NCI-H2107 treated with DMSO at 0.1 percent for 48 hours (cell line): ENCODE measurements around the gene PRKAR2A.

ENCODE experiments used
- DNase-seq: peaks from one replicate; lab custom pipeline; 2025; ENCODE audit not compliant: unreplicated experiment; lab: John Stamatoyannopoulos, UW

The PRKAR2A gene

DNA sequence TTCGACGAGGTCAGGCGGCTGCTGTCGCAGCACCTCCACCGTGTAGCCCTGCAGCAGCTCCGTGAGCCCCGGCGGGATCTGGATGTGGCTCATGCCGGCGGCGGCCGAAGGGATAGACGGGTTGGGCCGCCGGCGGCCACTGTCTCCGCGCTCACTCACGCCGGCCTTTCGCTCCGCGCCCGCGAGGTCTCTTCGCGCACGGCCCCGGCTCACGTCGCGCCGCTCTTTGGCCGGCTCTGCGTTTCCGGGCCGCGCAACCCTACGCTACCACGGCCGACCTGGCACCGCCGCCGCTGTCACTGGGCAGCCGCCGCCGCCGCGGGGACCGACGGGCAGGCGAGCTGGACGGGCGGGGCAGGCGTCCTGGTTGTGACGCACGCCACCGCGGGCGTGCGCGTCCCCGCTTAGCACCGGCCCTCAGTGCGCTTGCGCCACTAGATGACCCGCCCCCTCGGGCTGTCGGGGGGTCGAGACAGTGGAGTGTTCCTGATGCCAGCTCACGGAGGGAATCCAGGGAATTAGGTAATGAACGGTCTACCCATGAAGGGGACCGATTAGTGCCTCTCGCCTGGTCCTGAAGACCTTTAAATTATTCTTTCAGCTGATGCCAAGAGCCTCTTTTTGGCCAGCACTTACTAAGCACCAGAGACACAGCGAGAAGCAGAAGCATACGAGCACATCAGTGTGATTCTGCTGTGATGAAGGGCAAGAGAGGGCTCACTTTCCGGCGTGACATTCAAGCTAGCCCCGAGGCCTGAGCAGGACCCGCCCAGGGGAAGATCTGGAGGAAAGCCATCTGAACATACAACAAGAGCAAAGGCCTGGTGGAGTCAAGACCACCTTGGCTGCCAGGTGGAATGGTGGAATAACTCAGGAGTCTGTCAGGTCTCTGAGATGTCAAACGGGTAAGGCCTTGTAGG is at the start of gene PRKAR2A:
PRKAR2A (minus strand) TSS at position 371 of the 920 bp plus-strand sequence; CDS start at position 93, 278 bp downstream.
- peak; percentile 8 for DNase-seq

DNA sequence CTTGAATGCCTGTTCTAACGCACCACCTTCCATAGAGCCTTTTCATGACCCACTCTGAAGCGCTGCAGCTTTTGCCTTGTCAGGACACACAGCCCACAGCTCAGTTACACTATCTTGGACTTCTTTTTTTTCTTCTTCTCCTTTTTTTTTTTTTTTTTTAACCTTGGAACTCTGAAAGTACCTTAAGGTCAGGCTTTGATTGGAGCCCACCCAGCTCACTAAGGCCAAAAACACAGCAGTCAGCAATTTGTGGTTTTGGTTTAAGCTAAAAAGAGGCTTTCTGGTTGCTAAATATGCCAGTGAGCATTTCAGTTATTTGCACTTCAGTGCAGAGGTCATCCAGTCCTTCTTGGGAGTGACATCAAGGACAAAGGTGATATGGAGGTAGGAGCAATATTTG is 49.3 kb upstream of the PRKAR2A start:
- DNase-seq: no peak

DNA sequence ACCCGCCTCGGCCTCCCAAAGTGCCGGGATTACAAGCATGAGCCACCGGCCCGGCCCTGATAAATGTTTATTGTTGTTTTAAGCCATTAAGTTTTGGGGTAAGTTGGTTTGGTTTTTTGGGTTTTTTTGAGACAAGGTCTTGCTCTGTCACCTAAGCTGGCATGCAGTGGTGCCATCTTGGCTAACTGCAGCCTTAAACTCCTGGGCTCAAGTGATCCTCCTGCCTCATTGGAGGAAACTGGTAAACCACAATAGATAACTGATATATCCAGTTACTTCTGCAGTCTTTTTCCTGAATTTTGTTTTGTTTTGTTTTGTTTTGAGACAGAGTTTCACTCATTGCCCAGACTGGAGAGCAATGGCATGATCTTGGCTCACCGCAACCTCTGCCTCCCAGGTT is 46.8 kb upstream of the PRKAR2A start:
- no peak for DNase-seq

DNA sequence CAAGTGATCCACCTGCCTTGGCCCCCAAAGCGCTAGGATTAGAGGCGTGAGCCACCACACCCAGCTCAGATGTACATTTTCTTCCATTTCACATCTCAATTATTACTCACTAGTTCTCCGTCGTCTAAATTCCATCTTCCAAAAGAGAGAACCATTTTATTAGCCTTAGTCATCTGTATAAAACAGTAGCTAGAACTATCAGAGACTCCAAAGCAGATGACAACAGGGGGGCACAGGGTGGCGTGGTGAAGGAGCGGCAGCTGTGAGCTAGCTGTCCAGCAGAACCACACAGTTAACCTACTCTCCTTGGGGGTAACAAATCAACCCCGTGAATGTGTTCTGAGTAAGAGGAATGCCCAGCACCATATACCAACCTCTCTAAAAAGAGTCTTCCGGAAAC is 43.9 kb upstream of the PRKAR2A start:
- no peak for DNase-seq

DNA sequence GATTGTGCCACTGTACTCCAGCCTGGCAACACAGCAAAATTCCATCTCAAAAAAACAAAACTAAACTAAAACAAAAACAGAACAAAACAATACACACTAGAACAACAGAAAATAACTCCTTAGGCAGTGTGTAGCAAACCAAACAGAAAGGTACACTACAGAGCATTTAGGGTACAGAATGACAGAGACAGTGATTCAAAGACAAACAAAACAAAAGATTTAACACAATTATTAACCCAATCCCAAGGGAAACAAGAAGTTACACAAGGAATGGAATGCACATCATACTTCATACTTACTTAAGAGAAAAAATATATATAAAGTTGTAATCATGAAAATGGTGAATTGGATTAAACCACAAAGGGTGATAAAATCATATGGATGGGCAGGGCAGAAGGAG is 38.1 kb upstream of the PRKAR2A start:
- DNase-seq: no peak

DNA sequence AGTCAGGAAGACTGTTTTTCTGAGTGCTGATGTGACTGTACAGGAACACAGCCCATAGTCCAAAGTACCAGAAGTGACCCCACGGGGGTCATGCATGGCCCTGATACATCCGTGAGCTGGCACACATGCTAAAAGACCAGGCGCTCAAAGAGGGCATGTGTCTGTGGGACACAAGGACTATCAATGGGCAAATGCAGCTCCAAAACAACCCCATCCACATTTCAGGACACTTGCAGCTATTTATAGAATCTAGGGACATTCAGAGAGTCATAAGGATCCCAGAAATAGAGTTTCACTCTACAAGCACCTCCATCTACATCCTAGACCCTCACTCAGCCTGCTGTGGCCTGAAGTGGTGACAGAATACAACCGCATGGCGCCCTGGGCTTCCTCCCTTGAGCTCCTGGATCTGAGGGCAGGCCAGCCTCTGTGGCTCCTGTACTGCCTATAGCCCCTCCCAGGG is 34.0 kb upstream of the PRKAR2A start:
- DNase-seq: no peak

DNA sequence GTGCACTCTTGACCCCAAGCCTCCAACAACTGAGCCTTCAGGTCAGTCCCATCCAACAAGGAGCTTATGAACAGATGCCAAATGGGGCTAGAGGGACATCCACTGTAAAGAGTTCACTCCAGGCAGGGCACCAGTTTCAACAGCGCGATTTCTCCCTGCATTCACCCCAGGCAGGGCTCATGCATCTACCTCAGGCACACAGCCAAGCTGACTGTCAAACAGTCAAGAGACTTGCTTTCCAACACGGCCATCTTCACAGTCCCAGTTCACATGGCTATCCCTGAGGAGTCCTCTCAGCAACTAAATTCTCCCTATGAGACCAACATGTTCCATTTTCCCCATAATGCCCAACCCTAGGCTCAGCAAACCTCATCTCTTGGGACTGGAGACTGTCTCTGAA is 33.3 kb upstream of the PRKAR2A start:
- DNase-seq: no peak

DNA sequence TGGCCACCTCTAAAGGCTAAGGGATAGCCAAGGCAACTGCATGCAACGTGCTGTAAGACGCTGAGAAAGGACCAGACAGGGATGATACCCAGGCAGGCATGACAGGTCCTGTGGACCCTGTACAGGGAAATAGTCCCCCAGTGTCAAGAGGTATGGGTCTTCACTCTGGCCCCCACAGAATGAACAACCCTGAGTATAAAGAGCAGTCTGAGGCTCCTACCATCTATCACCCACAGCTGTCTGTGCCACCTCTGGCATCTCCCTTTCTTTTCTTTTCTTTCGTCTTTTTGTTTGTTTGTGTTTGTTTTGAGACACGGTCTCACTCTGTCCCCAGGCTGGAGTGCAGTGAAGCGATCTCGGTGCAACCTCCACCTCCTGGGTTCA is 32.3 kb upstream of the PRKAR2A start:
- no peak for DNase-seq

DNA sequence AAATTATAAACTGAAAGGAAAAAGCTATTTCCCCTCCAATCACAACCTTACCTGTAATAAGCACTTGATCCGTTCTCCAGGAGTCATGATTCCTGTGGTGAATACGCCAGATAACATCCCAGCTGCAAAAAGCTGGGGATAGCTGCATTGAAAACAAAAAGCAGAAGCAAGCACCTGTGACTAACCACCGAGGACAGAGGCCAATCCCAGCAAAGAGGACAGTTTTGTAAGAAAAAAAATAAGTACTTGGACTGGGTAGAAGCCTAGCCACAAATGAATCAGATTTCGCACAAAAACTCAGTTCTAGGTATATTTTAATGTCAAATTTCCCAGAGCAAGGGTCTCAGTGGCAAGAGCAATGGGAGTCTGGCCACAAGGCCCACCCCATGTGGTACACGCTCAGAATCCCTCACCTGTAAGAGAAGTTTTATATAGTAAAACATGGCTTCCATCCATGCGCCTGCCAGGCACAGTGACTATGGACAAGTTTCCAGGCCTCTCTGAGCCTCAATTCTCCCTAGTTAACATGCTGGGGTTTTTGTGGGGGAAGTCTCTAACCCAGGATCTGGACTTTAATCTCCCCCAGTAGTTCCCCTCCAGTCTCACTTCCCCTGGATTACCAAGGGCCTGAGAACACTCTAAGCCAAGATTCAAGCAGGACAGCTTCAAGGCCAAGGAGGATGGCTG is 31.8 kb upstream of the PRKAR2A start:
- DNase-seq: no peak

DNA sequence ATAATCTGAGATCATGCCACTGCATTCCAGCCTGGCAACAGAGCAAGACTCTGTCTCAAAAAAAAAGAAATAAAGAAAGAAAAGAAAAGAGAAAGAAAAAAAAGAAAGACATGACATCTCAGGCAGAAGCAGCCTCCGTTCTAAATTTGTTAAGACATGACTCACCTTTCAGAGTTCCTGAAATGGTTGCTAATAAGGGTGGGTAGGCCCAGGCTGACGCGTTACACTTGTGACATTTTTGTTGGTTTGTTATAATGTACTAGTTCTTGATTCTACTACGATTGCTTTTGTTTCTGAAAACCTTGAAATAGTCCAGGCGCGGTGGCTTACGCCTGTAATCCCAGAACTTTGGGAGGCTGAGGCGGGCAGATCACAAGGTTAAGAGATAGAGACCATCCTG is 30.0 kb upstream of the PRKAR2A start:
- DNase-seq: no peak

DNA sequence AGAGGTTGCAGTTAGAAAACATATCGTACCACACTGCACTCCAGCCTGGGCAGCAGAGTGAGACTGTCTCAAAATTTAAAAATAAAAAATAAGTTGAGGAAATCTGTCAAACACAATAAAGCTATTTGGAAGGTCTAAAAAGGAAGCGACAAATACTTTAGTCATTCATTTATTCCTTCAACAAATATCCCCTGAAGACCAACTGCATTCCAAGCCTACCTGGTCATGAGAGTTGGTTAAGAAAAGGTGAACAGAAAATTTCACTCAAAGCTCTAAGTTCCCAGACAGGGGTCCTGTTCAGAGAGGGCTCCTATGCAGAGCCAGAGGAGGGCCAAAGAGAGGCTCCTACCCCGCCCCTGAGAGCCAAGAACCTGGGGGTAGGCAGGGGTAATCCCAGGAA is 15.4 kb upstream of the PRKAR2A start:
- DNase-seq: no peak

DNA sequence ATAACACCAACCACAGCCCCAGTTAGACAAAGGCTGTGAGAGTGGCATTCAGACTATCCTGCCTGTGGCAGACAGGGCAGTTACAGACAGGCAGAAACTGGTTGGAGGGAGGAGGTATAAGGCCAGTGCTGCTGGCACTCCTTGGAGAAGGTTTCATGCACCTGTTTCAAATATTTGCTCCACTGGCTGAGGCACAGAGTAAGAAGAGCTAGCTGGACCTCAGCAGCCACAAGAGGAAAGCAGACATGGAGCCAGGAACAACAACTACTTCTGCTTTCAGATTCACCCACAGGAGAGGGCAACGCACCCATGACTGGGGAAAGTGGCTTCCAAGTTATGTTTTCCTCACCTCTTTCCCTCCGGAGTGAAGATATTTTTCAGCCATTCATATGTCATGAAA is 11.5 kb upstream of the PRKAR2A start:
- DNase-seq: no peak

DNA sequence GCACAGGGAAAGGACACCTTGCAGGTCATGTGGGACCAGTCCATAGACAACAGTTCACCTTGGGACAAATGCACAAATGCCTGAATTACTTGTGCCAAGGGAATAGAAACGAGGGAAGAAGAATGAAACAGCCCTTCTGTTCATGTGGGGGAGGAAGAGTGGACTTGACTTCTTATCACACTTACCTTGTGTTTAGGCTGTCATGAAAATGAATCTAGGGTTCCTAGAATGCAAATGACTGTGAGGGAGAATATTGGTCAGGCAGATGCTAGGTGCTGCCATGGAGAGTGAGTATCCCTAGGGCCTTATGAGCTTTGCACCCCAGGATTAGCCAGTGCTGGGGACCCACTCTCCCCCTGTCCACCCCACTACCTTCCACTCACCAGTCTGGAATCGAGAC is 11.0 kb upstream of the PRKAR2A start:
- no peak for DNase-seq

DNA sequence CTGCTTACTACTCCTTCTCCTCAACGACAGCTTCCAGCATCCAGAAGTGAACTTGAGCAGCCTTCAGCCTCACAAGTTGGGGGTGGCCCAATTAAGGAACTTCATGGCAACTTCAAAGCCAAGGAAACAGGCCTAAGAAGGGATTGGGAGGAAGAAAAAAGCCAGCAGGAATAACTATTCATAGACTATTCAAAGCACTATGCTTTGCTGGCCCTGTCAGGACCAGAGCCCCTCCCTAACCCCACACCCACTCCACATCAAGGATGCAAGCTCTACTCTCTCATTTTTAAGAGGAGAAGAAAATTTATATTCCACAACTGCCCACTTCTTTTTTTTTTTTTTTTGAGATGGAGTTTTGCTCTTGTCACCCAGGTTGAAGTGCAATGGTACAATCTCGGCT is 10.0 kb upstream of the PRKAR2A start:
- DNase-seq: no peak

DNA sequence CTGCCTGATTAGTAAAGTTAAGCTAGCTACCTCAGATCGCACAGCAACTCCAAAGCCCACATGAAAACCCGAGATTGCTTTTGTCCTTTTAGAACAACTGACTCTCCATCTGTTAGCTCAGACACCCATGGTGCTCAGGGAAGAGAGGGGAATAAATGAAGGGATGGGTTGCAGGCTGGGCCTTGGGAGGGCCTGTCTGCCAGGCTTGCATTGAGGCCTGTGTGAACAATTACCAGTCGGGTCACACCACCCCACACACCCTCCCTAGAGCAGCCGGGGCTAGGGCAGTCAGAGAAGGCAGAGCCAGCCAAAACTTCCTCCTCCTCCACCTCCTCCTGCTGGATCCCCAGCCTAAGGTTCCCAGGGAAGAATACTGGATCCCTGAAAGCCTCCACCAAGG is 8.8 kb upstream of the PRKAR2A start:
- DNase-seq: no peak

DNA sequence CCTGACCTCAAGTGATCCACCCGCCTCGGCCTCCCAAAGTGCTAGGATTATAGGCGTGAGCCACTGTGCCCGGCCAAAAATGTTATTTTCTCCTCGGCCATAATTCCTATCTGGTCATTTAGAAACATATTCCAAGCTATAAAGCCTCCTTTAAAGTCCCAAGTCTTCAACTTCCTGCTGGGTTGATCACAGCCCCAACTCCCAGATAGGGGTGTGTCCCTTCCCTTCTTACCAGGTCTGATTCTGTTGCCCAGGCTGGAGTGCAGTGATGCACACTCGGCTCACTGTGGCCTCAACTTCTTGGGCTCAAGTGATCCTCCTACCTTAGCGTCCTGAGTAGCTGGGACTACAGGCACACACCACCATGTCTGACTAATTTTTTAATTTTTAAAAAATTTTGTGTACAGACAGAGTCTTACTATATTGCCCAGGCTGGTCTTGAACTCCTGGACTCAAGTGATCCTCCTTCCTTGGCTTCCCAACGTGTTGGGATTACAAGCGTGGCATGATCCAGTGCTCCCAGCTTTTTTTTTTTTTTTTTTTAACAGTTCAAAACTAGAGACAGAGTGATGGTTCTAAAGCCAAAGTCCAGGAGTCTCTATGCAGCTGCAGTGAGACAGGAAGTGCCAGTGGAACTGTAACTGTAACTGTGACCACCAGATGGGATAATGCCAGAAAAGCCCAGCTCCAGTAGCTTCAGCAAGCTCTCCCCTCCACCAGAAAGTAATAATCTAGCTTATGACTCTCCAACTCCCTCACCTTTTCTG is 8.2 kb upstream of the PRKAR2A start:
- no peak for DNase-seq

DNA sequence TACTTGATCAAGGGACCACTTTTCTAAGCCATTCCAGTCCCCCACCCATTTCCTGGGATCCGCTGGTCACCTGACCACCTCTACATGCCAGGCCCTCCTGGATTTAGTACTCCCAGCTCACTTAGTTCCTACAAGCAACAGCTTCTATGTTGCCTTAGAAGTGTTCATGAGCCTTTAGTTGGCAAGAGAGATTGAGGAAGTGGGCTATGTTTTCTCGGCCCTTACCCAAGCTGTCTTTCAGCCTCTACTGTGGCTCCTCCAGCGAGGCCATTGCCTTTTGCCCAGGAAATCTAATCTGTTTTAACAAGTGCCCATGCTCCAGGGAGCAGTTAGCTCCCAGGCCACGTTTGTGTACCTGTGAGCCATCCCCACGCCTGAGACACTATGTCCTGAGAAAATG is 4.5 kb upstream of the PRKAR2A start:
- DNase-seq: no peak

DNA sequence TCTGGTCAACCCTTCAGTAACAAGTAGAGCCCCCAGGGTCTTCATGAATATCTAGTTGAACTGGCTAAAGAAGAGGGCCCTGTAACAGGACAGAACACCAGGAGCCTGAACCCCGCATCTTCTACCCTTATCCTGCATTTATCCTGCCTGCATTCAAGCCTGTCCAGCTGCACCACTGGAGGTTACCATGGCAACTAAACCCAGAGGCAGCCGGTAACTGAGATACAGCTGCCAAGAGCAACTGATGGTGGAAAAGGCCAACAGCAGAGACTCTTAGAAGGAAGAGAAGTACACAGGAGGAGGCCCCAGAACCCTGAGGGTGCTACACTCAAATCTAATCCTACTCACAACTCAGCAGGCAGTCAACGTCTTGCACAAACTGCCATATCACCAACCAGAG is 3.7 kb upstream of the PRKAR2A start:
- no peak for DNase-seq

DNA sequence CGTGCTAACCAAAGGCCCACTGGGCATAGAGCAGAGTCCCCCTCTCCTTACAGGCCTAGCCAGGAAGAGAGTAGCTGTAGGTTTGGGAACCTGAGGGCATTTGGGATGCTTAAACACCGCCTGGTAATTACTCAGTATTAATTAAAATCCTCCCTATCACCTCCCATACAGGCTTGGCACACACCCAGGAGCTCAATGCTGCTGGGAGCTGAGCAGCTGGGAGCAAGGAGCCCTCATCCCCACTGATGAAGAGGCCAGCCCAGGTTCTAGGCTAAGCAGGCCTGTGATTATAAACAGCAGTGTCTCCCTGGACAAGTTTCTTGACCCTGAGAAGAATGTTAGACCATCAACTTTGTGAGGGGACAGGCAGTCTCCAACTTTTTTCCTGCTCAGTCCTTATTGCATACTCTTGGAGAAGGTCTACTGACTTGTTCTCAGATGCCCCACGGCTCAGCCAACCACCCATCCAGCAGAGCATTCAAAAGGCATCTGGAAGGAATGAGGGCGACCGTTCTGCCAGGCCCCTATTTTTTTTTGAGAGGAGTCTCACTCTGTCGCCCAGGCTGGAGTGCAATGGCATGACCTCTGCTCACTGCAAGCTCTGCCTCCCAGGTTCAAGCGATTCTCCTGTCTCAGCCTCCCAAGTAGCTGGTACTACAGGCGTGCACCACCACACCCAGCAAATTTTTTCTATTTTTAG is 1.3 kb upstream of the PRKAR2A start:
- no peak for DNase-seq

DNA sequence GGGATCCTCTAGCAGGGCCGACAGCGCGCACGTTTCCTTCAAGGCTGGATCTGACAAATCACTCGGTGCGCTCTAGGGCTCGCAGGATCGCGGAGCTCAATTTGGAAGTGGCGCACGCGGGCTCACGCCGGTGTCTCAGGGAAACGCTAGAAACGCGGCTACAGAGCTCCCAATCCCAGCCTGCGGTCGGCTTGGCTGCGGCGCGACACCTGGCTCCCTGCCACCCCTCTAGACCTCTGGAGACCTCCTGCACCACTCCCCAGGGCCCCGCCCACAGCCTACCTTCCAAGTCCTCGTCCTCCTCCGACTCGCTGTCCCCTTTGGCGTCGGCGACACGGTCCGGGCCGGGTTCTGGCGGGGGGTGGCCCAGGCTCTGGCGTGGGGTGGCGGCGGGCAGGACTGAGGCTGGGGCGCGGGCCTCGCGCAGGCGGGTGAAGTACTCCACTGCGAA is 596 bp downstream of the PRKAR2A start:
- DNase-seq: peak; percentile 44

DNA sequence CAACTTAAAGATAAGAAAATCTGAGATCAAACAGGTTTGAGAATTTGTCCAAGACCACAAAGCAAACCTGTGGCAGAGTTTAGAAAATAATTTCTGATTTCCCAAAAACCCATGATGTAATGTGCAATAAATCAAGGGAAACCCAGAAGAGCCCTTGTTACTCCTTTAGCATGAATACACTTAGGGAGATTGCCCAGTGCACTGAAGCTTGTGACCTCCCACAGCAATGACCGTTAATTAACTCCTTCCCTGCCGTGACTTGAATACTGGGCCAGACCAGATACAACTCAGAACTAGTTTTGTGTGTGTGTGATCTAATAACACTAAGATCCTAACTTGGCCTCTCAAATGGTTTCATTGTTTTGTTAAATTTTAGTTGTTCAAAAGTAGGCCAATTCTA is 2.5 kb downstream of the PRKAR2A start:
- DNase-seq: no peak
